Prostate gland (tissue), 2 donors: Measurements from ENCODE around the gene GABRG3.

Experiments
- POLR2A ChIP-seq: fragments of 450-650 bp; IDR thresholded peaks from one replicate; pipeline ENCODE4 v1.6.1; 2016; ENCODE audit warnings: antibody characterized with exemption, mild to moderate bottlenecking
- TF ChIP-seq, protein P1 (sequence below), 4 experiments: fragments of 200-600 bp in 2 of 4; fragments of 450-650 bp in 2 of 4; sonication (generic) in 2 of 4; IDR thresholded peaks; 1 replicate in 3 of 4; 2 replicates in 1 of 4; pipeline ENCODE4 v1.5.1; 2016 to 2019; ENCODE audit warnings: antibody characterized with exemption in 4 of 4, mild to moderate bottlenecking in 2 of 4, moderate library complexity in 2 of 4

DNA sequence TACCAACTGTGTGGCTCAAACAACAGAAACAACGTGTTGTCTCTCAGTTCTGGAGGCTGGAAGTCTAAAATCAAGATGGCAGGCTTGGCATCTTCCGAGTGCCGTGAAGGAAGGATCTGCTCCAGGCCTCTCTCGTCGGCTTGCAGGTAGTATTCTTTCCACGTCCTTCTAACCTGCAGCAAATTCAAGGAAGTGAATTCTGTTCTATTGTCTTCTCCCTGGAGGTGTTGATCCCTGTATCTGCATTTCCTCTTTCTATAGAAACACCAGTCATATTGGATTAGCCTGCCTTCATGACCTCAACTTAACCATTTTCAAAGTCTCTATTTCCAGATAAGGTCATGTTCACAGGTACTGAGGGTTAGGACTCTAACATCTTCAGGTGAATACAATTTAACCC lies 512.1 kb downstream of the GABRG3 start:
- TF ChIP-seq, protein P1, sequence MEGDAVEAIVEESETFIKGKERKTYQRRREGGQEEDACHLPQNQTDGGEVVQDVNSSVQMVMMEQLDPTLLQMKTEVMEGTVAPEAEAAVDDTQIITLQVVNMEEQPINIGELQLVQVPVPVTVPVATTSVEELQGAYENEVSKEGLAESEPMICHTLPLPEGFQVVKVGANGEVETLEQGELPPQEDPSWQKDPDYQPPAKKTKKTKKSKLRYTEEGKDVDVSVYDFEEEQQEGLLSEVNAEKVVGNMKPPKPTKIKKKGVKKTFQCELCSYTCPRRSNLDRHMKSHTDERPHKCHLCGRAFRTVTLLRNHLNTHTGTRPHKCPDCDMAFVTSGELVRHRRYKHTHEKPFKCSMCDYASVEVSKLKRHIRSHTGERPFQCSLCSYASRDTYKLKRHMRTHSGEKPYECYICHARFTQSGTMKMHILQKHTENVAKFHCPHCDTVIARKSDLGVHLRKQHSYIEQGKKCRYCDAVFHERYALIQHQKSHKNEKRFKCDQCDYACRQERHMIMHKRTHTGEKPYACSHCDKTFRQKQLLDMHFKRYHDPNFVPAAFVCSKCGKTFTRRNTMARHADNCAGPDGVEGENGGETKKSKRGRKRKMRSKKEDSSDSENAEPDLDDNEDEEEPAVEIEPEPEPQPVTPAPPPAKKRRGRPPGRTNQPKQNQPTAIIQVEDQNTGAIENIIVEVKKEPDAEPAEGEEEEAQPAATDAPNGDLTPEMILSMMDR (IDR thresholded peaks at IDR 0.05) = no peak
- no peak for TF ChIP-seq POLR2A
